Measurements from ENCODE around the gene RESF1.
A peak's percentile ranks its signal among the peaks of the same experiment; 100 is the strongest.
"Not testable (repeated sequence)": the region's sequence is repeated elsewhere in the genome, so short reads cannot be mapped to it uniquely, and the experiment has no call there.

RESF1 gene

GRCh38 chr12:31959161-31959700, at the start of gene RESF1:
RESF1 (plus strand) TSS chr12:31959415; CDS start chr12:31980956, 21,541 bp downstream.
- peak; percentile 86 for DNase-seq (ENCODE audit: low spot score)

- DNase-seq (ENCODE audit: low spot score): no peak
These were observed 44.3 kb upstream of the RESF1 start for GRCh38 chr12:31914927-31915326.

- DNase-seq (ENCODE audit: low spot score): no peak
These were observed 43.8 kb upstream of the RESF1 start for GRCh38 chr12:31915446-31915845.

- DNase-seq (ENCODE audit: low spot score): no peak
These were observed 36.7 kb upstream of the RESF1 start for GRCh38 chr12:31922341-31923062.

- DNase-seq (ENCODE audit: low spot score): no peak
These were observed 36.2 kb upstream of the RESF1 start for GRCh38 chr12:31923063-31923412.

GRCh38 chr12:31928246-31929026, 30.8 kb upstream of the RESF1 start:
- no peak for DNase-seq (ENCODE audit: low spot score)

GRCh38 chr12:31929027-31929526, 30.1 kb upstream of the RESF1 start:
- no peak for DNase-seq (ENCODE audit: low spot score)

GRCh38 chr12:31931796-31932715, 27.2 kb upstream of the RESF1 start:
- no peak for DNase-seq (ENCODE audit: low spot score)

- no peak for DNase-seq (ENCODE audit: low spot score)
These were observed 14.9 kb upstream of the RESF1 start for GRCh38 chr12:31944299-31944698.

GRCh38 chr12:31947971-31948370, 11.2 kb upstream of the RESF1 start:
- no peak for DNase-seq (ENCODE audit: low spot score)

GRCh38 chr12:31948697-31949359, 10.4 kb upstream of the RESF1 start:
- not testable (repeated sequence) for DNase-seq (ENCODE audit: low spot score)

GRCh38 chr12:31950088-31950487, 9.1 kb upstream of the RESF1 start:
- DNase-seq (ENCODE audit: low spot score): no peak

GRCh38 chr12:31950492-31950891, 8.7 kb upstream of the RESF1 start:
- DNase-seq (ENCODE audit: low spot score): no peak

GRCh38 chr12:31951008-31951407, 8.2 kb upstream of the RESF1 start:
- DNase-seq (ENCODE audit: low spot score): no peak

GRCh38 chr12:31951939-31952338, 7.3 kb upstream of the RESF1 start:
- no peak for DNase-seq (ENCODE audit: low spot score)

- DNase-seq (ENCODE audit: low spot score): no peak
These were observed 6.8 kb upstream of the RESF1 start for GRCh38 chr12:31952418-31952817.

- no peak for DNase-seq (ENCODE audit: low spot score)
These were observed 4.0 kb upstream of the RESF1 start for GRCh38 chr12:31954925-31955858.

- DNase-seq (ENCODE audit: low spot score): no peak
These were observed 550 bp upstream of the RESF1 start for GRCh38 chr12:31958569-31959160.

GRCh38 chr12:31959701-31960391, 631 bp downstream of the RESF1 start:
- DNase-seq (ENCODE audit: low spot score): peak; percentile 53

All from hepatic stellate cell (primary cell).